ENCODE data around the gene ABHD3. TPM values are rescaled to one million over a fixed set of nuclear protein-coding genes. Genes with fewer than 3 reads are reported as not detected.
"Not testable (repeated sequence)": the region's sequence is repeated elsewhere in the genome, so short reads cannot be mapped to it uniquely, and the experiment has no call there.

ABHD3 gene
- total RNA-seq, 6 donors from 2014 or later = 17.2 to 35.6 (median 21.7) TPM

- H3K27me3 ChIP-seq = no peaks in the 10 kb centered on the region
- peaks cover 10 to 34% (median 22%) of the 10 kb centered on the region in 4 donors for H3K4me1 ChIP-seq
- no peaks in the 10 kb centered on the region for H3K36me3 ChIP-seq
- TF ChIP-seq EP300 (IDR thresholded peaks at IDR 0.05) (no peak), CTCF (IDR thresholded peaks at IDR 0.05) (peak in 1 of 6 experiments; percentile 18), POLR2A (IDR thresholded peaks at IDR 0.05) (peak in 3 of 4 donors; percentile 77 to 80 (median 80)), POLR2AphosphoS5 (IDR thresholded peaks at IDR 0.05) (peak; percentile 76 to 82)
- no peaks in the 10 kb centered on the region for H3K9me3 ChIP-seq
- peak within 1 kb of the TSS; percentile 95 to 99 (median 98) for H3K27ac ChIP-seq
- ATAC-seq (ENCODE audit: low FRiP score in 2 of 2) (peak; percentile 99 to 100), DNase-seq (peak; percentile 98 to 99)
- peak within 1 kb of the TSS; percentile 79 to 99 (median 86) for H3K4me3 ChIP-seq
- 0 to 1% methylated on average over 22 to 44 of the region's 76 CpGs for WGBS, 2 donors
Observed at GRCh38 chr18:21740538-21741311, 36.2 kb upstream of the ABHD3 start, which contains the start of gene MIB1. MIB1 (plus strand) TSS chr18:21740792; CDS start chr18:21741584, 792 bp downstream.

GRCh38 chr18:21739604-21740537 lies 35.3 kb upstream of the ABHD3 start:
- Histone ChIP-seq H3K27me3 (no peaks in the 10 kb centered on the region), H3K36me3 (no peaks in the 10 kb centered on the region), H3K9me3 (no peaks in the 10 kb centered on the region), H3K4me1 (peaks cover 10 to 38% (median 23%) of the 10 kb centered on the region in 4 donors), H3K27ac (peak overlapping the region; percentile 95 to 99 (median 98)), H3K4me3 (peak overlapping the region in 3 of 4 donors; percentile 79 to 99 (median 84))
- WGBS, 2 donors = 44 to 48% methylated on average over 21 of the region's 21 CpGs
- peak; percentile 0 to 39 for ATAC-seq (ENCODE audit: low FRiP score in 2 of 2)
- peak in 1 of 2 donors; percentile 44 for DNase-seq
- no peak for TF ChIP-seq EP300 (IDR thresholded peaks at IDR 0.05)
- TF ChIP-seq POLR2AphosphoS5 (IDR thresholded peaks at IDR 0.05) = no peak
- TF ChIP-seq CTCF (IDR thresholded peaks at IDR 0.05) = no peak
- no peak for TF ChIP-seq POLR2A (IDR thresholded peaks at IDR 0.05)

- peaks cover 3 to 24% (median 15%) of the 10 kb centered on the region in 4 donors for H3K4me1 ChIP-seq
- H3K27me3 ChIP-seq; H3K4me3 ChIP-seq; DNase-seq; H3K9me3 ChIP-seq; H3K36me3 ChIP-seq; H3K27ac ChIP-seq; ATAC-seq (ENCODE audit: low FRiP score in 2 of 2): not testable (repeated sequence)
- 93 to 100% methylated on average over 4 of the region's 4 CpGs for WGBS, 2 donors
Observed at GRCh38 chr18:21736926-21737325, 32.4 kb upstream of the ABHD3 start.

- Histone ChIP-seq H3K27ac (peak overlapping the region in 3 of 4 donors; percentile 8 to 49 (median 43)), H3K4me1 (peaks cover 3 to 20% (median 13%) of the 10 kb centered on the region in 4 donors), H3K9me3 (no peaks in the 10 kb centered on the region), H3K36me3 (no peaks in the 10 kb centered on the region), H3K27me3 (no peaks in the 10 kb centered on the region), H3K4me3 (peak overlapping the region in 1 of 4 donors; percentile 14)
- DNase-seq (peak in 1 of 2 donors; percentile 73), ATAC-seq (ENCODE audit: low FRiP score in 2 of 2) (peak in 1 of 2 donors; percentile 32)
- 49 to 62% methylated on average over 5 to 12 of the region's 12 CpGs for WGBS, 2 donors
- TF ChIP-seq CTCF (IDR thresholded peaks at IDR 0.05) = no peak
- no peak for TF ChIP-seq POLR2A (IDR thresholded peaks at IDR 0.05)
- TF ChIP-seq EP300 (IDR thresholded peaks at IDR 0.05) = peak in 1 of 4 donors; percentile 17
- TF ChIP-seq POLR2AphosphoS5 (IDR thresholded peaks at IDR 0.05) = peak in 1 of 2 donors; percentile 67
Observed at GRCh38 chr18:21735452-21736015, 31.0 kb upstream of the ABHD3 start.
